Central memory CD8-positive, alpha-beta T cell (primary cell): ENCODE measurements around the gene SRC.
"Not testable (repeated sequence)": the region's sequence is repeated elsewhere in the genome, so short reads cannot be mapped to it uniquely, and the experiment has no call there.

Experiments used
- ATAC-seq: fragments of 150-1000 bp; cut with Tn5 transposase; replicated peaks from 2 replicates; pipeline ENCODE4 v1.10.0; 2022; ENCODE audit warnings: mild to moderate bottlenecking, moderate FRiP score, moderate number of reproducible peaks; ENCODE audit not compliant: poor library complexity, severe bottlenecking; ENCODE audit errors: extremely low read depth
- DNase-seq, 2 donors: peaks; one replicate each; pipeline ENCODE4 v3.0.0; 2021; ENCODE audit warnings: low spot score in 2 of 2
- H3K27ac Mint-ChIP-seq: one replicate; pipeline ENCODE4 v1.8.0; 2022; ENCODE audit warnings: low read depth, mild to moderate bottlenecking, moderate library complexity, mixed read lengths
- H3K27me3 Mint-ChIP-seq: one replicate; pipeline ENCODE4 v1.8.0; 2022; ENCODE audit warnings: mixed read lengths
- H3K36me3 Mint-ChIP-seq: one replicate; pipeline ENCODE4 v1.8.0; 2022; ENCODE audit warnings: mild to moderate bottlenecking, moderate library complexity, mixed read lengths; ENCODE audit not compliant: insufficient read depth
- H3K4me1 Mint-ChIP-seq: one replicate; pipeline ENCODE4 v1.8.0; 2022; ENCODE audit warnings: mixed read lengths
- H3K4me3 Mint-ChIP-seq: one replicate; pipeline ENCODE4 v1.8.0; 2022; ENCODE audit warnings: mild to moderate bottlenecking, moderate library complexity, mixed read lengths
- H3K9me3 Mint-ChIP-seq: one replicate; pipeline ENCODE4 v1.8.0; 2022; ENCODE audit warnings: mixed read lengths

SRC gene

GRCh38 chr20:37333848-37334318 is 12.1 kb upstream of the SRC start:
- ATAC-seq, result peak; percentile 45
- no peak for DNase-seq
- H3K36me3 Mint-ChIP-seq, result peaks cover 1% of the 10 kb centered on the region

DNA sequence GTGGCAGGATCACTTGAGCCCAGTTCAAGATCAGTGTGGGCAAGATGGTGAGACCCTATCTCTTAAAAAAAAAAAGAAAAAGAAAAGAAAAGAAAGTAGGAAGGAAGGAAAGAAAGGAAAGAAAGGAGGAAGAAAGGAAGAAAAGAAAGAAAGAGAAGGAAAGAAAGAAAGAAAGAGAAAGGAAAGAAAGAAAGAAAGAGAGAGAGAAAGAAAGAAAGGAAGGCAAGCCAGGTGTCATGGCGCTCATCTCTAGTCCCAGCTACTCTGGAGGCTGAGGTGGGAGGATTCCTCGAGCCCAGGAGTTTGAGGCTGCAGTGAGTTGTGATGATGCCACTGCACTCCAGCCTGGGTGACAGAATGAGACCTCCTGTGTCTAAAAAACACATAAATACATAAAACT is 11.5 kb upstream of the SRC start:
- ATAC-seq, result no peak
- H3K27ac Mint-ChIP-seq, result no peak overlapping the region
- no peaks in the 10 kb centered on the region for H3K27me3 Mint-ChIP-seq
- H3K4me3 Mint-ChIP-seq, result no peak overlapping the region
- H3K36me3 Mint-ChIP-seq, result peaks cover 1% of the 10 kb centered on the region
- peaks cover 14% of the 10 kb centered on the region for H3K4me1 Mint-ChIP-seq
- no peak for DNase-seq
- H3K9me3 Mint-ChIP-seq, result no peaks in the 10 kb centered on the region

More at GRCh38 chr20:37333848-37334318, 12.1 kb upstream of the SRC start:
- no peak overlapping the region for H3K4me3 Mint-ChIP-seq
- H3K27me3 Mint-ChIP-seq, result no peaks in the 10 kb centered on the region
- H3K4me1 Mint-ChIP-seq, result peaks cover 14% of the 10 kb centered on the region
- H3K27ac Mint-ChIP-seq, result no peak overlapping the region
- no peaks in the 10 kb centered on the region for H3K9me3 Mint-ChIP-seq

GRCh38 chr20:37335642-37336368 is 10.1 kb upstream of the SRC start:
- no peaks in the 10 kb centered on the region for H3K9me3 Mint-ChIP-seq
- peaks cover 14% of the 10 kb centered on the region for H3K4me1 Mint-ChIP-seq
- H3K36me3 Mint-ChIP-seq, result peaks cover 1% of the 10 kb centered on the region
- ATAC-seq, result no peak
- DNase-seq, result no peak
- H3K4me3 Mint-ChIP-seq, result peak overlapping the region; percentile 47
- H3K27me3 Mint-ChIP-seq, result no peaks in the 10 kb centered on the region
- peak overlapping the region; percentile 65 for H3K27ac Mint-ChIP-seq

DNA sequence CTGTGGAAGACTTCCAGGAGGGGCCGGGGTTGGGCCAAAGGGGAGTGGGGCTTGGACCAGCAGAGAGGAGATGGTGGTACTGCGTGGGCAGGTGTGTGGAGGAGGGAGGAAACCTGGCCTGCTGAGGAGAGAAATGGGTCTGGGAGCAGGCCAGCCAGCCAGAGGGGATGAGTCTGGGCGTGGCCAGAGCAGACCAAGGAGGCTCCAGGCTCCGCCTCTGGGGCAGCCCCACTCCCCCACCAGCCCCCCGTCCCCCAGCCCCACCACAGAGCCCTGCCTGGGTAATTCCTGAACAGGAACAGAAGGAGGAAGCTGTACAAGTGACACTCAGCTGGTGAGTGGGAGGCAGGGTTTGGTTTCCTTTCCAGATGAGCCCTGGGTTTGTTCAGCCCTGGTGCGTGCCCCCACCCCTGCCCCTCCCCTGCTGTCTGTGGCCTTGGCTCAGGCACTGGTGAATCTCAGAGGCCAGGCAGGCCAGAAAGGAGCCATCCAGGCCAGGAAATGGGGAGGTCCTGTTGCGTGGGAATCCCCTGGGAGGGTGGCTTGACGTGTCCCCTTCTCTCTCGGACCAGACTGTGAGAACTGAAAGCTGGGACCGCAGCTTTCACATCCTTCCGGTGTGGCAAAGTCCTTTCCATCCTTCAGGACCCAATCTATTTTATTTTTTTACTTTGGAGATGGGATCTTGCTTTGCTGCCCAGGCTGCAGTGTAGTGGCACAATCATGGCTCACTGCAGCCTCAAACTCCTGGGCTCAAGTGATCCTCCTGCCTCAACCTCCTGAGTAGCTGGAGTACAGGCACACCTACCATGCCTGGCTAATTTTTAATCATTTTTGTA is 9.4 kb upstream of the SRC start:
- H3K27ac Mint-ChIP-seq, result peak overlapping the region; percentile 65
- DNase-seq, result no peak
- H3K9me3 Mint-ChIP-seq, result no peaks in the 10 kb centered on the region
- ATAC-seq, result peak; percentile 70
- H3K4me1 Mint-ChIP-seq, result peaks cover 14% of the 10 kb centered on the region
- H3K4me3 Mint-ChIP-seq, result peak overlapping the region; percentile 47
- no peaks in the 10 kb centered on the region for H3K27me3 Mint-ChIP-seq
- H3K36me3 Mint-ChIP-seq, result peaks cover 1% of the 10 kb centered on the region

GRCh38 chr20:37337208-37337991 is 8.5 kb upstream of the SRC start:
- ATAC-seq (no peak), DNase-seq (no peak)
- Mint-ChIP-seq H3K4me1 (peaks cover 14% of the 10 kb centered on the region), H3K27ac (no peak overlapping the region), H3K9me3 (no peaks in the 10 kb centered on the region), H3K36me3 (peaks cover 1% of the 10 kb centered on the region), H3K4me3 (no peak overlapping the region), H3K27me3 (no peaks in the 10 kb centered on the region)

DNA sequence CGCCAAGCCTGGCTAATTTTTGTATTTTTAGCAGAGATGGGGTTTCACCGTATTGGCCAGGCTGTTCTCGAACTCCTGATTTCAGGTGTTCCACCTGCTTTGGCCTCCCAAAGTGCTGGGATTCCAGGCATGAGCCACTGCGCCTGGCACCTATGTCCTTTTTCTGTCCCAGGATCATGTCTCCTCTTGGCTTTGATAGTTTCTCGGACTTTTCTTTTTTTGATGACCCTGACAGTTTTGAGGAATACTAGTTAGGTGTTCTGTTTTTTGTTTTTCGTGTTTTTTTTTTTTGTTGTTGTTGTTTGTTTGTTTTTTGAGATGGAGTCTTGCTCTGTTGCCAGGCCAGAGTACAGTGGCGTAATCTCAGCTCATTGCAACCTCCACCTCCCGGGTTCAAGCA is 7.6 kb upstream of the SRC start:
- ATAC-seq, DNase-seq, H3K4me3 Mint-ChIP-seq, H3K27me3 Mint-ChIP-seq, H3K9me3 Mint-ChIP-seq, H3K36me3 Mint-ChIP-seq, H3K27ac Mint-ChIP-seq: not testable (repeated sequence)
- H3K4me1 Mint-ChIP-seq, result peaks cover 14% of the 10 kb centered on the region

DNA sequence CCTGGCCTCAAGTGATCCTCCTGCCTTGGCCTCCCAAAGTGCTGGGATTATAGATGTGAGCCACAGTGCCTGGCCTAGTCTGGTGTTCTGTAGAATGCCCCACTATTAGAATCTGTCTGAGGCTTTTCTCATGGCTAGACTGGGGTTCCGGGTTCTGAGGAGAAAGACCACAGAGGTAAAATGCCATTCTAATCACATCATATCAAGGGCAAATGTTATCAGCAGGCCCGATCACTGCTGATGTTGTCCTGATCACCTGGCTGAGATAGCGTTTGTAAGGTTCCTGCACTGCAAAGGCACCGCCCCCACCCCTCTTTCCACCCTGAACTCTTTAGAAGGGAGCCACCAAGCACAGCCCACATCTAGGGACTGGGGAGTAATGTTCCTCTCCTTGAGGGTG is 6.7 kb upstream of the SRC start:
- no peak for ATAC-seq
- DNase-seq, result no peak
- Mint-ChIP-seq H3K4me3 (no peak overlapping the region), H3K4me1 (peaks cover 14% of the 10 kb centered on the region), H3K27me3 (no peaks in the 10 kb centered on the region), H3K36me3 (peaks cover 1% of the 10 kb centered on the region), H3K27ac (no peak overlapping the region), H3K9me3 (no peaks in the 10 kb centered on the region)

GRCh38 chr20:37339764-37340109 is 6.2 kb upstream of the SRC start:
- H3K9me3 Mint-ChIP-seq, DNase-seq, H3K27ac Mint-ChIP-seq, H3K27me3 Mint-ChIP-seq, H3K4me3 Mint-ChIP-seq, H3K36me3 Mint-ChIP-seq, ATAC-seq: not testable (repeated sequence)
- H3K4me1 Mint-ChIP-seq, result peaks cover 15% of the 10 kb centered on the region

- H3K4me3 Mint-ChIP-seq, result no peak overlapping the region
- H3K36me3 Mint-ChIP-seq, result no peaks in the 10 kb centered on the region
- no peak for DNase-seq
- no peaks in the 10 kb centered on the region for H3K27me3 Mint-ChIP-seq
- peaks cover 20% of the 10 kb centered on the region for H3K4me1 Mint-ChIP-seq
- H3K27ac Mint-ChIP-seq, result no peak overlapping the region
- no peaks in the 10 kb centered on the region for H3K9me3 Mint-ChIP-seq
- no peak for ATAC-seq
These were observed 4.9 kb upstream of the SRC start for GRCh38 chr20:37340998-37341397.

- Mint-ChIP-seq H3K9me3 (no peaks in the 10 kb centered on the region), H3K36me3 (no peaks in the 10 kb centered on the region), H3K4me3 (no peak overlapping the region), H3K27ac (no peak overlapping the region), H3K27me3 (no peaks in the 10 kb centered on the region), H3K4me1 (peaks cover 15% of the 10 kb centered on the region)
- ATAC-seq (no peak), DNase-seq (no peak)
These were observed 4.3 kb upstream of the SRC start for GRCh38 chr20:37341632-37342031.

- no peak overlapping the region for H3K27ac Mint-ChIP-seq
- no peaks in the 10 kb centered on the region for H3K36me3 Mint-ChIP-seq
- no peak overlapping the region for H3K4me3 Mint-ChIP-seq
These were observed 3.4 kb upstream of the SRC start for GRCh38 chr20:37342231-37343177.

More at GRCh38 chr20:37342231-37343177, 3.4 kb upstream of the SRC start:
- Mint-ChIP-seq H3K4me1 (peaks cover 10% of the 10 kb centered on the region), H3K9me3 (no peaks in the 10 kb centered on the region), H3K27me3 (no peaks in the 10 kb centered on the region)
- ATAC-seq (no peak), DNase-seq (no peak)
